HEK293 (cell line): ENCODE measurements around the gene GAREM1.

ENCODE experiments used
- CTCF ChIA-PET: fragments of 350-600 bp; formaldehyde crosslinking; extraction: SDS; loops from one replicate; lab custom pipeline; 2021; ENCODE audit warnings: antibody characterized with exemption; lab: Yijun Ruan, JAX
- POLR2A ChIA-PET: fragments of 300-600 bp; formaldehyde crosslinking; extraction: SDS; loops from one replicate; lab custom pipeline; 2020; ENCODE audit warnings: antibody characterized with exemption, inconsistent platforms; lab: Yijun Ruan, JAX
- H3K27ac ChIP-seq: fragments of 200-500 bp; sonication (Bioruptor generic); 2 replicates; pipeline ENCODE4 v1.5.1; 2014; ENCODE audit warnings: low read depth, low read length, control low read depth, inconsistent platforms; ENCODE audit errors: extremely low read depth
- H3K36me3 ChIP-seq, 2 experiments: fragments of 200-500 bp in 1 of 2; sonication (Bioruptor generic) in 1 of 2; 1 replicate in 1 of 2; 2 replicates in 1 of 2; pipeline ENCODE4 v1.5.1; 2014 to 2017; ENCODE audit warnings: inconsistent platforms in 2 of 2, low read length in 2 of 2; ENCODE audit not compliant: control insufficient read depth in 2 of 2, insufficient read depth in 1 of 2
- H3K4me1 ChIP-seq: fragments of 200-500 bp; sonication (Bioruptor generic); 2 replicates; pipeline ENCODE4 v1.5.1; 2014; ENCODE audit warnings: mild to moderate bottlenecking, low read length, inconsistent platforms; ENCODE audit not compliant: control insufficient read depth, insufficient read depth
- H3K4me3 ChIP-seq: 2 replicates; pipeline ENCODE4 v1.5.1; 2011; ENCODE audit warnings: low read depth, mild to moderate bottlenecking, control low read depth, low read length, moderate library complexity
- H3K9me3 ChIP-seq: fragments of 200-500 bp; sonication (Bioruptor generic); 2 replicates; pipeline ENCODE4 v1.5.1; 2014; ENCODE audit warnings: low read depth, low read length, inconsistent platforms; ENCODE audit not compliant: control insufficient read depth, insufficient read depth
- REPIN1 ChIP-seq: fragments of 450-650 bp; formaldehyde crosslinking; IDR thresholded peaks from 2 replicates; pipeline ENCODE4 v1.5.1; 2017; ENCODE audit warnings: missing biosample characterization, missing genetic modification characterization, low read depth
- SALL2 ChIP-seq: fragments of 450-650 bp; formaldehyde crosslinking; IDR thresholded peaks from 2 replicates; pipeline ENCODE4 v1.5.0; 2017; ENCODE audit warnings: missing biosample characterization, mild to moderate bottlenecking, missing genetic modification characterization, borderline replicate concordance
- ZBTB8A ChIP-seq: fragments of 450-650 bp; formaldehyde crosslinking; IDR thresholded peaks from 2 replicates; pipeline ENCODE4 v1.5.1; 2016; ENCODE audit warnings: missing biosample characterization, missing genetic modification characterization
- ZNF121 ChIP-seq: fragments of 450-650 bp; formaldehyde crosslinking; IDR thresholded peaks from 2 replicates; pipeline ENCODE4 v1.5.1; 2016; ENCODE audit warnings: missing biosample characterization, missing genetic modification characterization
- ZNF133 ChIP-seq: fragments of 450-650 bp; formaldehyde crosslinking; IDR thresholded peaks from 2 replicates; pipeline ENCODE4 v1.5.1; 2016; ENCODE audit warnings: missing biosample characterization, missing genetic modification characterization
- ZNF140 ChIP-seq: fragments of 450-650 bp; formaldehyde crosslinking; IDR thresholded peaks from 2 replicates; pipeline ENCODE4 v1.5.1; 2016; ENCODE audit warnings: missing biosample characterization, missing genetic modification characterization
- ZNF146 ChIP-seq: fragments of 450-650 bp; formaldehyde crosslinking; IDR thresholded peaks from 2 replicates; pipeline ENCODE4 v1.5.1; 2016; ENCODE audit warnings: missing biosample characterization, missing genetic modification characterization
- ZNF19 ChIP-seq: fragments of 450-650 bp; formaldehyde crosslinking; IDR thresholded peaks from 2 replicates; pipeline ENCODE4; 2016; ENCODE audit warnings: missing biosample characterization, missing genetic modification characterization, low read depth
- ZNF202 ChIP-seq: fragments of 450-650 bp; formaldehyde crosslinking; IDR thresholded peaks from 2 replicates; pipeline ENCODE4 v1.5.1; 2016; ENCODE audit warnings: missing biosample characterization, missing genetic modification characterization, borderline replicate concordance
- ZNF223 ChIP-seq: fragments of 450-650 bp; formaldehyde crosslinking; IDR thresholded peaks from 2 replicates; pipeline ENCODE4 v1.5.1; 2016; ENCODE audit warnings: missing biosample characterization, missing genetic modification characterization
- ZNF529 ChIP-seq: fragments of 450-650 bp; formaldehyde crosslinking; IDR thresholded peaks from 2 replicates; pipeline ENCODE4 v1.5.1; 2017; ENCODE audit warnings: missing genetic modification characterization, missing biosample characterization; ENCODE audit not compliant: insufficient replicate concordance
- ZNF585B ChIP-seq: fragments of 450-650 bp; formaldehyde crosslinking; IDR thresholded peaks from 2 replicates; pipeline ENCODE4 v1.5.1; 2016; ENCODE audit warnings: missing biosample characterization, missing genetic modification characterization
- ZNF658 ChIP-seq: fragments of 450-650 bp; formaldehyde crosslinking; IDR thresholded peaks from 2 replicates; pipeline ENCODE4; 2016; ENCODE audit warnings: missing biosample characterization, missing genetic modification characterization
- ZNF747 ChIP-seq: fragments of 450-650 bp; formaldehyde crosslinking; IDR thresholded peaks from 2 replicates; pipeline ENCODE4 v1.5.1; 2016; ENCODE audit warnings: missing biosample characterization, missing genetic modification characterization
- TF ChIP-seq, protein P1 (sequence below): fragments of 450-650 bp; formaldehyde crosslinking; IDR thresholded peaks from 2 replicates; pipeline ENCODE4 v1.5.1; 2016; ENCODE audit warnings: missing biosample characterization, missing genetic modification characterization
- TF ChIP-seq, protein P2 (sequence below): fragments of 450-650 bp; formaldehyde crosslinking; IDR thresholded peaks from 2 replicates; pipeline ENCODE4 v1.5.1; 2016; ENCODE audit warnings: missing biosample characterization, missing genetic modification characterization
- TF ChIP-seq, protein P3 (sequence below): fragments of 450-650 bp; formaldehyde crosslinking; IDR thresholded peaks from 2 replicates; pipeline ENCODE4 v1.5.1; 2017; ENCODE audit warnings: missing biosample characterization, missing genetic modification characterization
- TF ChIP-seq, protein P4 (sequence below): fragments of 450-650 bp; formaldehyde crosslinking; IDR thresholded peaks from 2 replicates; pipeline ENCODE4 v1.5.1; 2016; ENCODE audit warnings: missing biosample characterization, missing genetic modification characterization
- TF ChIP-seq, protein P5 (sequence below): fragments of 450-650 bp; formaldehyde crosslinking; conservative IDR thresholded peaks from 2 replicates; pipeline ENCODE4 v1.5.1; 2016; ENCODE audit warnings: low read depth, missing biosample characterization, missing genetic modification characterization

Gene GAREM1

DNA sequence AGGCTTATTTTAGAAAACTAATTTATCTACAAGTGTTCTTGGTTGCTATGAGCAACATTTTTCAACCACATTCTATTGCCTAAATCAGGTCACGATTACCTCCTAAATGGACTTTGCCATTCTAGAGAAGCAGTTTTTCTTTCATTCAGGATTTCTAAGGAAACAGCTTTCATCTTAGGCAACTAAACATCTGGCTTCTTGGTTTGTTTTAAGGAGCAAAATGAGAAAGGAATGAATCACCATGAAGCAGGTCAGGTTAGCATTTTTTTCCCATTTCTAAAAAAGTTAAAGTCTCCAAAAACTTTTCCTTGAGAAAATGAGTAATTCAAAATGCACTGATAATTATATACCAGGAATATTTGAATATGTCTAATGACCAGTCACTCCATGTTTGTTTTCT is 114.8 kb downstream of the GAREM1 start:
- ChIA-PET CTCF (interaction anchor here (1.1 kb wide), 1 partner anchor 194 kb away, joined by 3 read pairs; no protein-coding TSS in a partner anchor), POLR2A (no interaction called here)
- H3K36me3 ChIP-seq: no peaks in the 10 kb centered on the region
- H3K4me3 ChIP-seq: no peak overlapping the region
- H3K4me1 ChIP-seq: no peaks in the 10 kb centered on the region
- no peak overlapping the region for H3K27ac ChIP-seq
- TF ChIP-seq ZNF223 (tag by site-specific recombination) (no peak), ZNF202 (tag by site-specific recombination) (no peak), ZNF529 (tag by site-specific recombination) (no peak), ZNF747 (tag by site-specific recombination) (no peak), ZNF658 (tag by site-specific recombination) (no peak), ZNF121 (tag by site-specific recombination) (no peak), ZBTB8A (tag by site-specific recombination) (no peak), REPIN1 (tag by site-specific recombination) (no peak), ZNF146 (tag by site-specific recombination) (no peak), ZNF585B (tag by site-specific recombination) (no peak), ZNF140 (tag by site-specific recombination) (no peak), ZNF133 (no peak), ZNF19 (tag by site-specific recombination) (no peak), SALL2 (tag by site-specific recombination) (no peak)
- TF ChIP-seq, protein P1, sequence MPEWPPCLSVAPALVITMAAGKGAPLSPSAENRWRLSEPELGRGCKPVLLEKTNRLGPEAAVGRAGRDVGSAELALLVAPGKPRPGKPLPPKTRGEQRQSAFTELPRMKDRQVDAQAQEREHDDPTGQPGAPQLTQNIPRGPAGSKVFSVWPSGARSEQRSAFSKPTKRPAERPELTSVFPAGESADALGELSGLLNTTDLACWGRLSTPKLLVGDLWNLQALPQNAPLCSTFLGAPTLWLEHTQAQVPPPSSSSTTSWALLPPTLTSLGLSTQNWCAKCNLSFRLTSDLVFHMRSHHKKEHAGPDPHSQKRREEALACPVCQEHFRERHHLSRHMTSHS (tag by site-specific recombination): no peak
- TF ChIP-seq, protein P2, sequence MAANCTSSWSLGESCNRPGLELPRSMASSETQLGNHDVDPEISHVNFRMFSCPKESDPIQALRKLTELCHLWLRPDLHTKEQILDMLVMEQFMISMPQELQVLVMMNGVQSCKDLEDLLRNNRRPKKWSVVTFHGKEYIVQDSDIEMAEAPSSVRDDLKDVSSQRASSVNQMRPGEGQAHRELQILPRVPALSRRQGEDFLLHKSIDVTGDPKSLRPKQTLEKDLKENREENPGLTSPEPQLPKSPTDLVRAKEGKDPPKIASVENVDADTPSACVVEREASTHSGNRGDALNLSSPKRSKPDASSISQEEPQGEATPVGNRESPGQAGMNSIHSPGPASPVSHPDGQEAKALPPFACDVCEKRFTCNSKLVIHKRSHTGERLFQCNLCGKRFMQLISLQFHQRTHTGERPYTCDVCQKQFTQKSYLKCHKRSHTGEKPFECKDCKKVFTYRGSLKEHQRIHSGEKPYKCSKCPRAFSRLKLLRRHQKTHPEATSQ: no peak
- TF ChIP-seq, protein P3, sequence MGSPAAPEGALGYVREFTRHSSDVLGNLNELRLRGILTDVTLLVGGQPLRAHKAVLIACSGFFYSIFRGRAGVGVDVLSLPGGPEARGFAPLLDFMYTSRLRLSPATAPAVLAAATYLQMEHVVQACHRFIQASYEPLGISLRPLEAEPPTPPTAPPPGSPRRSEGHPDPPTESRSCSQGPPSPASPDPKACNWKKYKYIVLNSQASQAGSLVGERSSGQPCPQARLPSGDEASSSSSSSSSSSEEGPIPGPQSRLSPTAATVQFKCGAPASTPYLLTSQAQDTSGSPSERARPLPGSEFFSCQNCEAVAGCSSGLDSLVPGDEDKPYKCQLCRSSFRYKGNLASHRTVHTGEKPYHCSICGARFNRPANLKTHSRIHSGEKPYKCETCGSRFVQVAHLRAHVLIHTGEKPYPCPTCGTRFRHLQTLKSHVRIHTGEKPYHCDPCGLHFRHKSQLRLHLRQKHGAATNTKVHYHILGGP (tag by site-specific recombination): no peak
- TF ChIP-seq, protein P4, sequence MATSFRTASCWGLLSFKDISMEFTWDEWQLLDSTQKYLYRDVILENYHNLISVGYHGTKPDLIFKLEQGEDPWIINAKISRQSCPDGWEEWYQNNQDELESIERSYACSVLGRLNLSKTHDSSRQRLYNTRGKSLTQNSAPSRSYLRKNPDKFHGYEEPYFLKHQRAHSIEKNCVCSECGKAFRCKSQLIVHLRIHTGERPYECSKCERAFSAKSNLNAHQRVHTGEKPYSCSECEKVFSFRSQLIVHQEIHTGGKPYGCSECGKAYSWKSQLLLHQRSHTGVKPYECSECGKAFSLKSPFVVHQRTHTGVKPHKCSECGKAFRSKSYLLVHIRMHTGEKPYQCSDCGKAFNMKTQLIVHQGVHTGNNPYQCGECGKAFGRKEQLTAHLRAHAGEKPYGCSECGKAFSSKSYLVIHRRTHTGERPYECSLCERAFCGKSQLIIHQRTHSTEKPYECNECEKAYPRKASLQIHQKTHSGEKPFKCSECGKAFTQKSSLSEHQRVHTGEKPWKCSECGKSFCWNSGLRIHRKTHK (tag by site-specific recombination): no peak
- TF ChIP-seq, protein P5, sequence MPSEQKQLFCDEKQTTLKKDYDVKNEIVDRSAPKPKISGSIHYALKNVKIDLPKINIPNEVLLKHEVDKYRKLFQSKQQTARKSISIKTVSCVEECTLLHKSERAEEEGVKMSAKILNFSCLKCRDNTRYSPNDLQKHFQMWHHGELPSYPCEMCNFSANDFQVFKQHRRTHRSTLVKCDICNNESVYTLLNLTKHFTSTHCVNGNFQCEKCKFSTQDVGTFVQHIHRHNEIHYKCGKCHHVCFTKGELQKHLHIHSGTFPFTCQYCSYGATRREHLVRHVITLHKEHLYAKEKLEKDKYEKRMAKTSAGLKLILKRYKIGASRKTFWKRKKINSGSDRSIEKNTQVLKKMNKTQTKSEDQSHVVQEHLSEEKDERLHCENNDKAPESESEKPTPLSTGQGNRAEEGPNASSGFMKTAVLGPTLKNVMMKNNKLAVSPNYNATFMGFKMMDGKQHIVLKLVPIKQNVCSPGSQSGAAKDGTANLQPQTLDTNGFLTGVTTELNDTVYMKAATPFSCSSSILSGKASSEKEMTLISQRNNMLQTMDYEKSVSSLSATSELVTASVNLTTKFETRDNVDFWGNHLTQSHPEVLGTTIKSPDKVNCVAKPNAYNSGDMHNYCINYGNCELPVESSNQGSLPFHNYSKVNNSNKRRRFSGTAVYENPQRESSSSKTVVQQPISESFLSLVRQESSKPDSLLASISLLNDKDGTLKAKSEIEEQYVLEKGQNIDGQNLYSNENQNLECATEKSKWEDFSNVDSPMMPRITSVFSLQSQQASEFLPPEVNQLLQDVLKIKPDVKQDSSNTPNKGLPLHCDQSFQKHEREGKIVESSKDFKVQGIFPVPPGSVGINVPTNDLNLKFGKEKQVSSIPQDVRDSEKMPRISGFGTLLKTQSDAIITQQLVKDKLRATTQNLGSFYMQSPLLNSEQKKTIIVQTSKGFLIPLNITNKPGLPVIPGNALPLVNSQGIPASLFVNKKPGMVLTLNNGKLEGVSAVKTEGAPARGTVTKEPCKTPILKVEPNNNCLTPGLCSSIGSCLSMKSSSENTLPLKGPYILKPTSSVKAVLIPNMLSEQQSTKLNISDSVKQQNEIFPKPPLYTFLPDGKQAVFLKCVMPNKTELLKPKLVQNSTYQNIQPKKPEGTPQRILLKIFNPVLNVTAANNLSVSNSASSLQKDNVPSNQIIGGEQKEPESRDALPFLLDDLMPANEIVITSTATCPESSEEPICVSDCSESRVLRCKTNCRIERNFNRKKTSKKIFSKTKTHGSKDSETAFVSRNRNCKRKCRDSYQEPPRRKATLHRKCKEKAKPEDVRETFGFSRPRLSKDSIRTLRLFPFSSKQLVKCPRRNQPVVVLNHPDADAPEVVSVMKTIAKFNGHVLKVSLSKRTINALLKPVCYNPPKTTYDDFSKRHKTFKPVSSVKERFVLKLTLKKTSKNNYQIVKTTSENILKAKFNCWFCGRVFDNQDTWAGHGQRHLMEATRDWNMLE (tag by site-specific recombination): no peak
- no peaks in the 10 kb centered on the region for H3K9me3 ChIP-seq
